H9 (cell line): ENCODE results near the gene TFB1M. TPM values are rescaled to one million over a fixed set of nuclear protein-coding genes. Genes with fewer than 3 reads are reported as not detected.

Experiments used
- DNase-seq: peaks from one replicate; pipeline ENCODE4 v3.0.0-alpha.2; 2017
- H2AFZ ChIP-seq: one replicate; pipeline ENCODE4 v1.6.1; 2013; ENCODE audit warnings: mild to moderate bottlenecking, low read length, control low read depth, moderate library complexity
- H2AK5ac ChIP-seq: 2 replicates; pipeline ENCODE4 v1.6.1; 2013; ENCODE audit warnings: low read length, control low read depth, mixed read lengths; ENCODE audit not compliant: insufficient read length
- H2BK120ac ChIP-seq: one replicate; pipeline ENCODE4 v1.6.1; 2013; ENCODE audit warnings: low read depth, mild to moderate bottlenecking, low read length, control low read depth, inconsistent platforms; ENCODE audit not compliant: poor library complexity, severe bottlenecking
- H2BK12ac ChIP-seq: 2 replicates; pipeline ENCODE4 v1.6.1; 2013; ENCODE audit warnings: low read length, control low read depth, mixed read lengths, low read depth; ENCODE audit not compliant: insufficient read length
- H2BK15ac ChIP-seq: 2 replicates; pipeline ENCODE4 v1.6.1; 2013; ENCODE audit warnings: low read depth, low read length, control low read depth
- H2BK20ac ChIP-seq: one replicate; pipeline ENCODE4 v1.6.1; 2013; ENCODE audit warnings: low read depth, mild to moderate bottlenecking, low read length, control low read depth, inconsistent platforms; ENCODE audit not compliant: poor library complexity, severe bottlenecking
- H2BK5ac ChIP-seq: 2 replicates; pipeline ENCODE4 v1.6.1; 2013; ENCODE audit warnings: low read length, control low read depth, mixed read lengths; ENCODE audit not compliant: insufficient read length
- H3K14ac ChIP-seq: 2 replicates; pipeline ENCODE4 v1.6.1; 2013; ENCODE audit warnings: low read length, control low read depth; ENCODE audit not compliant: insufficient read depth
- H3K18ac ChIP-seq: 2 replicates; pipeline ENCODE4 v1.6.1; 2013; ENCODE audit warnings: low read depth, mild to moderate bottlenecking, mixed read lengths, low read length, control low read depth; ENCODE audit not compliant: insufficient read length
- H3K23ac ChIP-seq: 2 replicates; pipeline ENCODE4 v1.6.1; 2013; ENCODE audit warnings: low read length, control low read depth, mixed read lengths, low read depth; ENCODE audit not compliant: insufficient read length
- H3K23me2 ChIP-seq: 2 replicates; pipeline ENCODE4 v1.6.1; 2013; ENCODE audit warnings: low read depth, mild to moderate bottlenecking, mixed read lengths, low read length, control low read depth; ENCODE audit not compliant: insufficient read length, poor library complexity, severe bottlenecking
- H3K27ac ChIP-seq: 2 replicates; pipeline ENCODE4 v1.5.1; 2013; ENCODE audit warnings: low read length, control low read depth, mixed read lengths, low read depth; ENCODE audit not compliant: insufficient read length
- H3K27me3 ChIP-seq: 2 replicates; pipeline ENCODE4 v1.6.1; 2013; ENCODE audit warnings: low read length, control low read depth, inconsistent platforms; ENCODE audit not compliant: insufficient read depth
- H3K4ac ChIP-seq: 2 replicates; pipeline ENCODE4 v1.6.1; 2013; ENCODE audit warnings: low read depth, mild to moderate bottlenecking, control low read depth, inconsistent platforms, low read length, moderate library complexity
- H3K4me1 ChIP-seq: 2 replicates; pipeline ENCODE4 v1.6.1; 2013; ENCODE audit warnings: low read length, control low read depth, inconsistent platforms; ENCODE audit not compliant: insufficient read depth
- H3K4me2 ChIP-seq: 2 replicates; pipeline ENCODE4 v1.6.1; 2013; ENCODE audit warnings: low read length, control low read depth, mixed read lengths; ENCODE audit not compliant: insufficient read length, insufficient read depth
- H3K56ac ChIP-seq: 2 replicates; pipeline ENCODE4 v1.6.1; 2013; ENCODE audit warnings: low read depth, mild to moderate bottlenecking, mixed read lengths, low read length, control low read depth; ENCODE audit not compliant: insufficient read length
- H3K79me1 ChIP-seq: 2 replicates; pipeline ENCODE4 v1.6.1; 2013; ENCODE audit warnings: low read depth, mild to moderate bottlenecking, moderate library complexity, low read length, control low read depth, inconsistent platforms; ENCODE audit not compliant: insufficient read depth, poor library complexity, severe bottlenecking
- H3K79me2 ChIP-seq: 2 replicates; pipeline ENCODE4 v1.6.1; 2013; ENCODE audit warnings: low read length, control low read depth, inconsistent platforms; ENCODE audit not compliant: insufficient read depth
- H3K9ac ChIP-seq: 2 replicates; pipeline ENCODE4 v1.6.1; 2013; ENCODE audit warnings: low read length, control low read depth, mixed read lengths; ENCODE audit not compliant: insufficient read length; ENCODE audit errors: extremely low read depth
- H3K9me3 ChIP-seq: one replicate; pipeline ENCODE4 v1.6.1; 2013; ENCODE audit warnings: low read depth, low read length, inconsistent platforms; ENCODE audit not compliant: control insufficient read depth
- H3T11ph ChIP-seq: one replicate; pipeline ENCODE4 v1.6.1; 2013; ENCODE audit warnings: mild to moderate bottlenecking, low read length, control low read depth, inconsistent platforms
- H4K20me1 ChIP-seq: one replicate; pipeline ENCODE4 v1.6.1; 2013; ENCODE audit not compliant: control insufficient read depth, insufficient read length, insufficient read depth
- H4K5ac ChIP-seq: 2 replicates; pipeline ENCODE4 v1.6.1; 2013; ENCODE audit warnings: low read depth, mild to moderate bottlenecking, mixed read lengths, low read length, control low read depth; ENCODE audit not compliant: insufficient read length
- H4K8ac ChIP-seq: replicated peaks from 2 replicates; pipeline ENCODE4 v1.6.1; 2013; ENCODE audit warnings: low read length, control low read depth, mixed read lengths, low read depth; ENCODE audit not compliant: insufficient read length
- H4K91ac ChIP-seq: 2 replicates; pipeline ENCODE4 v1.6.1; 2013; ENCODE audit warnings: low read depth, mild to moderate bottlenecking, moderate library complexity, mixed read lengths, low read length, control low read depth; ENCODE audit not compliant: insufficient read length
- H3K27ac Mint-ChIP-seq, 3 experiments: 2 replicates in 2 of 3; 3 replicates in 1 of 3; pipeline ENCODE4 v1.8.0; 2020 to 2021; ENCODE audit warnings: mixed read lengths in 3 of 3, mild to moderate bottlenecking in 1 of 3, moderate library complexity in 1 of 3
- H3K27me3 Mint-ChIP-seq: 2 replicates; pipeline ENCODE4 v1.8.0; 2021; ENCODE audit warnings: low read depth, mild to moderate bottlenecking, moderate library complexity, mixed read lengths
- H3K36me3 Mint-ChIP-seq, 3 experiments: 2 replicates in 2 of 3; 3 replicates in 1 of 3; pipeline ENCODE4 v1.8.0; 2020 to 2021; ENCODE audit warnings: low read depth in 3 of 3, mixed read lengths in 3 of 3; ENCODE audit not compliant: insufficient read depth in 1 of 3
- H3K4me1 Mint-ChIP-seq, 2 experiments: 2 replicates each; pipeline ENCODE4 v1.8.0; 2020; ENCODE audit warnings: mixed read lengths in 2 of 2
- H3K4me3 Mint-ChIP-seq, 2 experiments: 2 replicates in 1 of 2; 3 replicates in 1 of 2; pipeline ENCODE4 v1.8.0; 2020 to 2021; ENCODE audit warnings: mild to moderate bottlenecking in 2 of 2, mixed read lengths in 2 of 2, moderate library complexity in 1 of 2
- H3K9me3 Mint-ChIP-seq, 2 experiments: 2 replicates in 1 of 2; 3 replicates in 1 of 2; pipeline ENCODE4 v1.8.0; 2020; ENCODE audit warnings: mild to moderate bottlenecking in 2 of 2, mixed read lengths in 2 of 2, moderate library complexity in 1 of 2
- WGBS: extraction: QIAGEN DNeasy Blood & Tissue Kit; methylation state at CpG from one replicate; pipeline ENCODE4 v1.1.7; 2013; ENCODE audit warnings: missing lambda C conversion rate, low lambda C conversion rate, mixed read lengths; ENCODE audit not compliant: insufficient read length; ENCODE audit errors: extremely low coverage; 5-methylcytosine and 5-hydroxymethylcytosine counted together
- total RNA-seq: library from RNA; stranded (reverse); gene quantifications from 2 replicates; pipeline ENCODE4 v1.2.1, GENCODE V29; 2021
- TF ChIP-seq, protein P1 (sequence below): fragments of 200-600 bp; sonication (generic); conservative IDR thresholded peaks from 3 replicates; pipeline ENCODE4 v1.8.0; 2021; ENCODE audit warnings: antibody characterized with exemption, mild to moderate bottlenecking

The TFB1M gene
- total RNA-seq, 1 experiment from 2014 or later = 28.6 TPM

DNA sequence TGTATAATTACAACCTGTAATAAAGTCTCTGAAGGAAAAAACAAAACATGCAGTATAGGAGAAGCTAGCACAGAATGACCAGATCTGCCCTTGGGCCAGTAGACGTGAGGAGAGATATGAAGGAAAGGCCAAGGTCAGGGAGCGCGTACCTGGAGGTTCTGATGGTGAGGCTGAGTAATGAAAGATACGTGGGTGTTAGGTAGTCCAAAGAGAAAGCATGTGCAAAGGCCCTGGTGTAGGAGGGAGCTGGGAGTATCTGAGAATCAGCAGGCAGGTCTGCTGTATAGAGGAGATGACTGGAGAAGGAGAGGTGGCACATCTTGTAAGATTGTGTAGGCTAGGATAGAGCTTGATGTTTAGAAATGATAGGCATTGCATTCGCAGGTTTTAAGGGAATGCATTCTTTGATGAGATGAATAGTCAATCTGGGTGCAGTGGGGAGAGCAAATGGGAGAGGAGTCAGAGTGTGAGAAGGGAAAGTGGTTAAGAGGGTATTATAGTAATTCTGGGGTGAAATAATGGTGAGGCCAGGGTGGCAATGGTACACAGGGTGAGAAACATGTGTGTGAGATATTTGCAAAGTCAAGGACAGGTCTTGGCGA is 15.9 kb upstream of the TFB1M start:
- H2BK120ac ChIP-seq = no peak overlapping the region
- H3K27me3 ChIP-seq = no peaks in the 10 kb centered on the region
- no peaks in the 10 kb centered on the region for H4K20me1 ChIP-seq
- H3K4me1 Mint-ChIP-seq = peaks cover 21 to 23% of the 10 kb centered on the region in 2 experiments
- no peak overlapping the region for H3K27ac Mint-ChIP-seq
- H3K23ac ChIP-seq = no peak overlapping the region
- no peak overlapping the region for H4K91ac ChIP-seq
- H3K27me3 Mint-ChIP-seq = no peaks in the 10 kb centered on the region; the same call in 1 of the 2 replicates
- H3K56ac ChIP-seq = no peak overlapping the region
- no peak overlapping the region for H3K14ac ChIP-seq
- H3K4ac ChIP-seq = no peak overlapping the region
- no peak overlapping the region for H4K5ac ChIP-seq
- H4K8ac ChIP-seq = no peak overlapping the region
- no peaks in the 10 kb centered on the region for H3K36me3 Mint-ChIP-seq
- TF ChIP-seq, protein P1, sequence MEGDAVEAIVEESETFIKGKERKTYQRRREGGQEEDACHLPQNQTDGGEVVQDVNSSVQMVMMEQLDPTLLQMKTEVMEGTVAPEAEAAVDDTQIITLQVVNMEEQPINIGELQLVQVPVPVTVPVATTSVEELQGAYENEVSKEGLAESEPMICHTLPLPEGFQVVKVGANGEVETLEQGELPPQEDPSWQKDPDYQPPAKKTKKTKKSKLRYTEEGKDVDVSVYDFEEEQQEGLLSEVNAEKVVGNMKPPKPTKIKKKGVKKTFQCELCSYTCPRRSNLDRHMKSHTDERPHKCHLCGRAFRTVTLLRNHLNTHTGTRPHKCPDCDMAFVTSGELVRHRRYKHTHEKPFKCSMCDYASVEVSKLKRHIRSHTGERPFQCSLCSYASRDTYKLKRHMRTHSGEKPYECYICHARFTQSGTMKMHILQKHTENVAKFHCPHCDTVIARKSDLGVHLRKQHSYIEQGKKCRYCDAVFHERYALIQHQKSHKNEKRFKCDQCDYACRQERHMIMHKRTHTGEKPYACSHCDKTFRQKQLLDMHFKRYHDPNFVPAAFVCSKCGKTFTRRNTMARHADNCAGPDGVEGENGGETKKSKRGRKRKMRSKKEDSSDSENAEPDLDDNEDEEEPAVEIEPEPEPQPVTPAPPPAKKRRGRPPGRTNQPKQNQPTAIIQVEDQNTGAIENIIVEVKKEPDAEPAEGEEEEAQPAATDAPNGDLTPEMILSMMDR = no peak
- no peak overlapping the region for H2AK5ac ChIP-seq
- H3K79me1 ChIP-seq = no peaks in the 10 kb centered on the region
- H3K9ac ChIP-seq = no peak overlapping the region
- H3K23me2 ChIP-seq = peaks cover 4% of the 10 kb centered on the region
- H2AFZ ChIP-seq = no peak overlapping the region
- H3T11ph ChIP-seq = no peak overlapping the region
- no peak overlapping the region for H2BK15ac ChIP-seq
- H2BK20ac ChIP-seq = no peak overlapping the region
- no peak overlapping the region for H2BK5ac ChIP-seq
- H3K9me3 Mint-ChIP-seq = peaks cover 0 to 3% of the 10 kb centered on the region in 2 experiments; a peak in 2 of 5 replicates
- H3K4me2 ChIP-seq = no peak overlapping the region
- no peak for DNase-seq
- no peak overlapping the region for H3K18ac ChIP-seq
- H3K9me3 ChIP-seq = no peaks in the 10 kb centered on the region
- peaks cover 2% of the 10 kb centered on the region; the same call in 1 of the 2 replicates for H3K4me1 ChIP-seq
- no peak overlapping the region for H2BK12ac ChIP-seq
- no CpG with 5 or more reads among the region's 6 CpGs for WGBS
- H3K4me3 Mint-ChIP-seq = no peak overlapping the region
- H3K27ac ChIP-seq = no peak overlapping the region
- no peaks in the 10 kb centered on the region for H3K79me2 ChIP-seq
